Lung microvascular endothelial cell (primary cell): ENCODE data around the gene ACADM. TPM values are rescaled to one million over a fixed set of nuclear protein-coding genes. Genes with fewer than 3 reads are reported as not detected.
"Not testable (repeated sequence)": the region's sequence is repeated elsewhere in the genome, so short reads cannot be mapped to it uniquely, and the experiment has no call there.

Experiments used
- DNase-seq, 2 donors: peaks; one replicate each; pipeline versions ENCODE4 v3.0.0 to v3.0.0-alpha.2; 2010; ENCODE audit warnings: low read depth in 2 of 2
- total RNA-seq: library from RNA; depleted of rRNA; stranded (reverse); fragments of >200 nt; gene quantifications from 2 replicates; pipeline ENCODE4 v1.2.1, GENCODE V29; 2014

The ACADM gene
- total RNA-seq, 1 donor from 2014 or later = 34.7 TPM

- no peak for DNase-seq
Measured at GRCh38 chr1:75794382-75794781, 69.9 kb downstream of the ACADM start.

GRCh38 chr1:75795703-75796193 lies 71.2 kb downstream of the ACADM start:
- no peak for DNase-seq

GRCh38 chr1:75796376-75797272 lies 72.1 kb downstream of the ACADM start, which contains the start of gene MSH4:
Gene MSH4 (plus strand): TSS chr1:75796882. CDS start chr1:75796986, 104 bp downstream.
- no peak for DNase-seq

GRCh38 chr1:75797273-75797588 lies 72.7 kb downstream of the ACADM start:
- DNase-seq = no peak

GRCh38 chr1:75797606-75798216 lies 73.2 kb downstream of the ACADM start:
- no peak for DNase-seq

- DNase-seq = not testable (repeated sequence)
Measured at GRCh38 chr1:75801480-75801879, 77.0 kb downstream of the ACADM start.

- DNase-seq = no peak
Measured at GRCh38 chr1:75808921-75809320, 84.4 kb downstream of the ACADM start.

GRCh38 chr1:75810113-75810512 lies 85.6 kb downstream of the ACADM start:
- not testable (repeated sequence) for DNase-seq

- peak; percentile 30 to 57 for DNase-seq
Measured at GRCh38 chr1:75811211-75811981, 86.9 kb downstream of the ACADM start.

- peak; percentile 15 to 32 for DNase-seq
Measured at GRCh38 chr1:75812065-75812464, 87.6 kb downstream of the ACADM start.

Other genes starting within 250 kb of the ACADM start
- gene SLC44A5, start 113.6 kb upstream of the ACADM start, total RNA-seq = 0.99 and 2.2 TPM in 2 replicates
- gene RABGGTB, start 61.5 kb downstream of the ACADM start, total RNA-seq = 40.5 and 44.8 TPM in 2 replicates
- 0.22 and 0.40 TPM in 2 replicates for gene MSH4, start 72.2 kb downstream of the ACADM start, total RNA-seq
- not detected in 2 replicates for gene ASB17, start 207.7 kb downstream of the ACADM start, total RNA-seq